NCI-H446 treated with DMSO at 0.1 percent for 48 hours (cell line): ENCODE data around the gene DPP4.
"Not testable (repeated sequence)": the region's sequence is repeated elsewhere in the genome, so short reads cannot be mapped to it uniquely, and the experiment has no call there.

Experiments used
- DNase-seq: peaks from one replicate; lab custom pipeline; 2025; lab: John Stamatoyannopoulos, UW

Gene DPP4

DNA sequence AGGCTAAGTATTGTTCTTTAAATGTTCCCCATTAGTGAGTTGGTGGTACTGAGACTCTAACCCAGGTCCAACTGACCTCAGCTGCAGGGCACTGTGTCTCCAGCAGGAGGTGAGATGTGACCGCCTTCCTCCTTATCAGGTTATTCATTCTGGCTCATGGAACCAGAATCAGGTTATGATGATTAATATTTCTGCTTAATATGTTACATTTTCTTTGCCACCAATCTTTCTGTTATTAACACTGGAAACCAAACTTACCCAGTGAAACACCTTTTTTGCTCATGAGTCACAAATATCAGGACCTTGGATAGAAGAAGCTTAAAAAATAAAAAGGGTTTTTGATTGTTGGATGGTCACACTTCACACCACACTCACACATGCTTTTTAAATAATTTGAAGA is 85.4 kb downstream of the DPP4 start:
- no peak for DNase-seq

DNA sequence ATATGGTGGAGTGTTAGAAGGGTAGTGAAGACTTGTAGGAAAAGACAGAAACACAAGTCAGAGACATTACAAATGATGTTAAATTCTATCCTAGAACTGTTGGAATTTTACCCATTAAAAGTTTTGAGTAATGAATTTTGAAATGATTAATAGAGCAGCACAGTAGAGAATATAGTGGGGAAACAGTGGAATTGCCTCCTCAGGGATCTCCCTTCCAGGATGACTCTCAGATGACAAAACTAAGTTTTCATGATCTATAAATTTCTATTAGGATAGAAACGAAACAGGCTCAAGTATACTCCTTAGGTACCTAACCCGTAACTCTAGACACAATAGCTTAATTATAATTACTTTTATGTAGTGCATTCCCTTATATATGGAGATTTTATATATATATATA is 86.7 kb downstream of the DPP4 start:
- no peak for DNase-seq

DNA sequence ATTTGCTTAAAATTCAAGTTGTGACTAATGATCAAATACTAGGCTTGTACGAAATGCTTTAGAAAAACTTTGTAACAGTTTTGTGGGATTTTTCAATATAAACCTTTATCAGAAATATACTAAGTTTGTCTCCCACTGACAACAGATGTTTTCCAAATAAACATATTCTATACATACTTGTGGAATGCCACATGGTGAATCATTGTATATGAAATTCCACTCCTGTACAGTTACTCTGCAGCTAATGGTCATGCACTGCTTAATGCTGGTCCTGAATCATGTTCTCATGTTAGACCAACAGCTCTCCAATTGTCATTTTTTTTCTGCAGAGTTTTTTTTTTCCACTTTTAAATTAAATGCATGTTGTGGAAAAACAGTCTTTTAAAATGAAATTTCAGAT is 90.1 kb downstream of the DPP4 start:
- DNase-seq, result no peak

DNA sequence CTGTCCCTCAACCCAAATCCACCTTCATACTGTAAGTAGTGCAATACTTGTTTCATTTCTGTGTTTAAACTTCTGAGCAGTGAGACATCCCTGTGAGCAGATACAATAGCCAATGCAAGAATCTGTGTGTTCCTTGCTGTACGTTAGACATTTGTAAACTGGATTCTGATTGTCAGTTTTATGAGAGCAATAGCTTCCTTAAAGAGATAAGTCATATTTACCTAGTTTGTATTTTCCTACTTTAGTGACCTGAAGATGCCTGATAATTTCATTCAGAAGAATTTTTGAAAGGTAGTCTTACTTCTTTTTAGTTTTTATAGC is 90.7 kb downstream of the DPP4 start:
- no peak for DNase-seq

DNA sequence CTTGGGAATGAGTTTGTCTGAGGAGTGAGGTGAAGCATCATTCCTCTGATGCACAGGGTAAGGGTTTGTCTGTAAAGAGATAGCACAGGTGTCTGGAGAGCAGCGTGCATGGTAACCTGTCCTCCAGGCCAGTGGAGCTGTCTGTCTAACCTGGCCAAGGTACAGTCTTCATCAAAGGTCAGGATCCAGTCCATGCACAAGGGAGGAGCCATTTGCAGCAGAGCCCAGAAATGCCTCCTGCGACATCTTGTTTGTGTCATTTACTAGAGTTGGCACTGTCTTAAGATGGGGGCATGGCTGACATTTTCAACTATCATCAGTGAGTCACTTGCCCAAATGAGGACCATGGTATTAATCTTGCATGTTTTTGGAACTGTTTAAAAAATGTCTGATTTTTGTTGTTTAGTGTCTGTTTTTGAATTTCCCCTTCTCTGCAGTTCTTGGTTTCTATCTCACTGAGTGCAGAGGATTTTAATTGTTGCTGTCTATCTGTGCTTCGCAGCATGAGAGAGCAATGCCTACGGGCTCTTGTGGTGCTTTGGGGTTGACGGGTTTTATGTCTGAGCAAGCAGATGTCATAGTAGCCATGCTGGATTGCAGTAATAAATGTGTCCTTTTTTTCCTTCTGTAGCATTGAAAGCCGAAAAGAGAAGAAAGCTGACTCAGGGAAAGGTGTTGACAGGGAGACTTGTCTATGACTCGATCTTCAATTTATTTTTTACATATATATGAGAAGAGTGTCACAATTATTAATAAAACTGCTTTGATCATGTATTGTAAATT is 91.3 kb downstream of the DPP4 start:
- DNase-seq, result no peak

DNA sequence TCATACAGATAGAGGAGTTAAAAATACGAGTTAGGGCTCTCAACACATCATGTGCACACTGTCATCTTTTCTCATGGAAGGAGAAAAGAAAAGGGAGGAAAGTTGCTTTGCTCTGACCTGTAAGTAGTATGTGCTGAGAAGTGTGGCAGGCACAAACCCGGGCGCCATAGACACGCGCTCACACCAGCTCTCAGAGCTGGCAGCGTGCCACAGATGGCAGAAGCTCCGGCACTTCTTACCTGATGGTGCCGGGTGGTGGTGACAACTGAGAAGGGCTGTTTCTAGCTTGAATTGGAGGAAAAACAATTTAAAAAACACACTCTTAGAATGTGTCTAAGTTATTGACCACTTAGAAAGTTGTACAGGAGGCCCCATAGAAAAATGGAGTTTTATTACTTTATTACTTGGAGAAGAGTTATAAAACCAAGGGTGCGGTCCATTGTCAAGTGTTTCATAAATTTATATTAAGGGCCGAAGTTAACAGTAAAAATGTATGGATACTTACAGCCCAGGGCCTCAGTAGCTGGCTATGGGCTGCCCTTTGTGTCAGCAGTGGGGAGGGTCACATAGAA is 92.2 kb downstream of the DPP4 start:
- DNase-seq, result no peak

DNA sequence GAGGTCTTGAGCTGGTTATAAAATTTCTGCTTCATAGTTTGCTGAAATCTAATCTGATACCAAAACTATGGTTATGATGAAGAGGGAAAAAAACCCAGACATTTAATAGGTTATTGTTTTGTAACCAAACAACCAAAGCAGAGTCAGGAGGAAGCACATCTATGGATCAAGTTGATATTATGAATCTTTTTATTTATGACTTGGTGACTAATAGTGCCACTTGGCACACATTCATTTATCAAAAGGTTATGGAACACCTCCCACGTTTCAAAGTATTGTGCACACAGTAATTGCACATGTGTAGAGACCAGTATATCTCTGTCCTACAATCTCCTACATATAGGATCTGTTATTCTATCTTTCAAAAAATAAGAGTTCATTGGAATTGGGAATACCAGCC is 93.0 kb downstream of the DPP4 start:
- no peak for DNase-seq

DNA sequence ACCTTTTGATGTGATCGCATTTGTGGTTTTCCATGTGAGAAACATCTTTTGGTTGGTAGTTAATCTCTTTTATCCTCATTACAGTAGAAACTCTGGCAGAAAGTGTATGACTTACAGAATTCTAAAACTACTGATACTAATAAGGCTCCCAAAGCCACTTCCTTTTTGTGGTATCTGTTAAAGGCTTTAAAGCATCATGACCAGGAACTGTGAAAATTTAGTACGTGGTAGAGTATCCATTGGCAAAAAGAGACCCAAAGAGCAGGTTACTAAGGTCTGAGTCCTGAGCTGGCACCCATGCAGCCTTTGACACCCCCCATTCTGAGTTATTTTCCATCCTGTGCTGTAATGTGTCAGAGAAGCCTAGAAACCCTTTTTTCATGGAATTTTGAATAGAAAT is 94.5 kb downstream of the DPP4 start:
- no peak for DNase-seq

DNA sequence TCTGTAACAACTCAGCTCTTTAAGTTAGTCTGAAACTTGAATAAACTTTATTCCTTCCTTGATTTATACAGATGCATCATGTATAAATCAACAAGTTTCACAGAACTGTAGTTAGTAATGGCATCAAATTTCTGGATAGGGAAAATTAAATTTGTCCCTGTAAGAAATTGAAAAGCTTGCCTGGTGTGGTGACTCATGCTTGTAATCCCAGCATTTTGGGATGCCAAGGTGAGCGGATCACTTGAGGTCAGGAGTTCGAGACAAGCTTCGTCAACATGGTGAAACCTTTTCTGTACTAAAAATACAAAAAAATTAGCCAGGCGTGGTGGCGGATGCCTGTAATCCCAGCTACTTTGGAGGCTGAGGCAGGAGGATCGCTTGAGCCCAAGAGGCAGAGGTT is 96.1 kb downstream of the DPP4 start:
- DNase-seq, result not testable (repeated sequence)

DNA sequence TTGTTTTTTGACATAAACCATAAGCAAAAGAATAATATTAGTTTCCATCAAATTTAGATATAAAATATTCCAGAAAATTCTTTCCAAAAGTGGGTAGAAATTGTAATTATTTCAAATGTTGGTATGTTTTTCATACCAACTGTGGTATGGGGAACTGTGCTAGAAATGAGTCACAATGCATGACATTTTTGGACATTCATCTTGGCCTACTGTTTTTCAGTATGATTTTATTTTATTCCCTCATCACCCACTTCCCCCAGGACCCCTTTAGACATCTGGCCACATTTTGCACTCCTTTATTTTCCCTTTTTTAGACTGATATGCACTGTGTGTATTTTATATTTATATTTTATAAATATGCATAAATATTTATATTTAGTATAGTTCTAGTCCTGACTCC is 97.1 kb downstream of the DPP4 start:
- DNase-seq, result no peak

DNA sequence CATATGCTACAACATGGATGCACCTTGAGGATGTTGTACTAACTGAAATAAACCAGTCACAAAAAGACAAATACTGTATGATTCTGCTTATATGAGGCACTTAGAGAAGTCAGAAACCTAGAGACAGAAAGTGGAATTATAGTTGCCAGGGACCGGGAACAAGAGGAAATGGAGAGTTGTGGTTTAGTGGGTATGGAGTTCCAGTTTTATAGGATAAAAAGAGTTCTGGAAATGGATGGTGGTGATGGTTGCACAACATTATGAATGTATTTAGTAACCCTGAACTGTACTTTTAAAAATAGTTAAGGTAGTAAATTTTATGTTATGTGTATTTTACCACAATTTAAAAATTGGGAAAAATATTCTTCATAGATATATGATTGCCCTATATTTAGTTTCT is 97.7 kb downstream of the DPP4 start:
- no peak for DNase-seq

DNA sequence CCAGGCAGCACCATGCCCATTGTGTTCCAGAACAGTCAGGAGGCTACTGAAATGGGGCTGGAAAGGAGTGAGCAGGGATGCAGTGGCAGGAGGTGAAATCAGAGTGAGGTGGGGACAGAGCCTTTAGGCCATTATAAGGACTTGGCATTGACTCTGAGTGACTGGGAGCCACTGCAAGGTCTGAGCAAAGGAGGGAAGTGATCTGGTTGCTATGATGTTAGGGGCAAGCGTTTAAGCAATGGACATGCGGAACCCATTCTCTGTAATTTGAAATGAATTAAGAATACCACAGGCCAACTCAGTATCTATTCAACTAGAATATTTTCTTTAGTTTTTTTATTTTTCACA is 98.2 kb downstream of the DPP4 start:
- DNase-seq, result no peak

DNA sequence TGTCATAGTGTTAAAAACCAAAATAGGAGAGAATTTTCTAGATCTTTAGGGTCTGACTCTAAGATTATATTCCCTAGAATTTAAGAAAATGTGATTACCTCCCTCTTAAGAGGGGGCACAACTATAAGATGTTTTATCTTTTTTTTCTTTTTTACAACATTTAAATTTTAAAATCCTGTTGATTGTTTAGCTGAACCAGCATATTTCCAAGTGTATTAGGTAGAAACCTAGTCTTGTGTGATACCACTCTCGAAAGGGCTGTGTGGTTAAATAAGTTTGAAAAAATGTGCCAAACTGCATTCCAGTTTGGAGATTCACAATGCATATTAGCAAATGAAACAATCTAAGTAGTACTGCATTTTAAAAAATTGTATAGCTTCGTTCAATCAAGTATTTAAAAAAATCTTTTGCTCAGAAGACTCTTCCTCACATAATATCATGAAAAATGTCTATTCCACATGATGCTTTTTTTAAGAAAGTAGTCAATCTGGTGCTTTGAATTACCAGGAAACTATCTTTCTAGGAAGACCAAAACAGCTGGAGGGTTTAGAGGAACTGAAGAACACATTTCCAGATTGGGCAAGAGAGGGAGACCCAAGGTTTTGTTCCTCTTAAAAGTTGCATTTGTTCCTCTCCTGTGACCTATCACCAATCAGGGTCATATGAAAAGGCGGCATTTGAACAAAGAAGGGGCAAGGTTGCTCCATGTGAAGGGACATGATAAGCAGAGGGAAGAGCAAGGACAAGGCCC is 98.8 kb downstream of the DPP4 start:
- no peak for DNase-seq

DNA sequence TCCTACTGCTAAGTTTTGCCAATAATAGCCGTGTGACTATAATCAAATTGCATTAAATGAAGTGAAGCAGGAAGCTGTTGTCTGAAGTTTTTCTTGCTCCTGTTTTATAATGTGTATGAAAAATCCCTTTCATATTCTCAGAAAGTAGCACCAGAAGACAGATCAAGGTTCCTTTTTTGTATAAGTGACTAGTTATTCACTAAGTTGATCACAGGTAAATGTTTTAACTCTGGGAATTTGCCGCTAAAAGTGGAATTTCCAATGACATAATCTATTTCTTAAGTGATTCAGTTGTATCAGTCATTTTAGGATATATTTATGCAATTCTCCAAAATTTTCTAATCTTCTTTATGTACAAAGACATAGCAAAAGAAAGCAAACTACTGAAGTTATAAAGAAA is 99.6 kb downstream of the DPP4 start:
- no peak for DNase-seq

DNA sequence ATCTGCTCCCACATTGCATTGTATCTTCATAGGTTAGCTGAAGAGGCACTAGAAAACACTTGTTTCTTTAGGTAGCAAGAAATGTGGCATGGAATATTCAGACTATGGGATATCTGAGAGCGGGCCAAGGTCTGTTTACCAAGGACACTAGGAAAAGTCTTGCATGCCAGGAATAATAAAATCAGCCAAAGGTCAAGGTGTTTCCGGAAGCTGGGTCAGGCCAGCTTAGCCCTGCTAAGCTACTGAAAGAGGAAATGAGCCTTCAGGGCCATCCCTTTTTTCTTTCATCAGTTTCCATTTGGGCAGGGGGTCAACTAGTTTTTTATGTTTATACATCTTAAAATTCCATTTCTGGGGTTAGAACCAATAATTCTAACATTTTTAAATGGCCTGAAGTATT is 101.1 kb downstream of the DPP4 start:
- no peak for DNase-seq

DNA sequence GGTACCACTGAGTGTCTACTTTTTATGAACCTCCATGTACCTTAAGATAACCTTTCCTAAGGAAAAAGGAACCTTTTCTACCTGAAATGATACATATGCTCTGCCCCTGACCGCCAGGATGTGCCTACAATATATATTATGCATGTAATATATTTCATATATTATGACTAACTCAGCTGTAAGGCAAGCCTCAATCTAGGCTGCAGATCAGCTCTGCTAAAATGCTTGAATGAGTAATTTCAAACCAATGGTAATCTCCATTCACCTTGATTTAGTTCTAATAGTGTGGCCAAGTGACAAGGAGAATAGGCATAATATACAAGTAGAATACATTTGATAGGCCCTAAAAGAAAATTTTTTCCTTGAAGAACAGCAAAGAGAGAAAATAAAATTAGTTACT is 101.8 kb downstream of the DPP4 start:
- DNase-seq, result no peak

DNA sequence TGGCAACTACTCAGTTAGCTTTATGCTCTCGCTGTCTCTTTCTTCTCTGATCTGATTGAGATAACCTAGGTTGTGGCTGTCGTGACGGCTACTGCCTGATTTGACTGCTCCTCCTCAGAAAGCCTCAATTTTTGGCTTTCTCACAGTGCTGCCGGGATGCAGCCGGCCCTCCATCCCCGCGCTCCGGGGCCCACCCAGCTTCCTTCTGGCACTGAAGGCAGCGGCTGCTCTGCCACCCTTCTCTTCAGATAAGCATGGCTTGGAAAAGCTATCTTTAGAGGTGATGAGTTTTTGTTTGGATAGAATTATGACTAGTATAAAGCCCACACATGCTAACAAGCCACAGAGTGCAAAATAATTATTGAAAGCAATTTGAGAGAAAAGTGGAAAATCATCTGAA is 102.5 kb downstream of the DPP4 start:
- no peak for DNase-seq

DNA sequence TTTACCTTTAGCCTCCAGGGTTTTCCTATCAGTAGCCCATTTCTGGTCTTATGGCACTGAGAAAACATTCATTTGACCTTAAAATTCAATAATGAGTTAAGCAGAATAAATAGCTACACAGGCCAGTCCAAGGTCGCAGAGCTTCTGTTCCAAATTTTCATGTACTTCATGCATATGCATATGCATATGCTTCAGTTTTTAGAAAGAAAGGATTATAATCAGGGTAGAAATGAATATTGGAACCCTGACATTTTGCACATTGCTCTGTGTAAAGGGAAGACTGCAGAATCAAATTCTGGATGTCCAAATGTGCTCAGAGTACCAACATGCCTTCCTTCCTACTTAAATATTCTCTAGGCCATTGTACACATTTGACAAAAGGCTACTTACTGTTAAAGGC is 104.9 kb downstream of the DPP4 start:
- DNase-seq, result no peak

DNA sequence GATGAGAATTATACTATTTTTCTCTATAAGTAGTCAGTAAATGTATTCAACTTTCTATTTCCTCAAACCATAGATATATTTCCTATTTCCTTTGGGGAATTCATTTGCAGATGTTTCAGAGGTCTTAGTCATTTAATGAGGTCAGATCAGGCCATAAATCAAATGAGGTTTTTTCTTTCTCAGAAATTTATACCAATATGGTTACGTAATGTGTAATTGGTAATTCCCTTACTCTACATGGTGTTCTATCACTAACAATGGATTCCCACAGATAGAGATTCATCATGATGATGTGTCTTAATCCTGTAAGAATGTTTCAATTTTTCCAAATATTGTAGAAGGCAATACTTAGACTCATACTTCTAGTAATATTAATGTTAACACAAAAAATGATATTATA is 108.0 kb downstream of the DPP4 start:
- no peak for DNase-seq

DNA sequence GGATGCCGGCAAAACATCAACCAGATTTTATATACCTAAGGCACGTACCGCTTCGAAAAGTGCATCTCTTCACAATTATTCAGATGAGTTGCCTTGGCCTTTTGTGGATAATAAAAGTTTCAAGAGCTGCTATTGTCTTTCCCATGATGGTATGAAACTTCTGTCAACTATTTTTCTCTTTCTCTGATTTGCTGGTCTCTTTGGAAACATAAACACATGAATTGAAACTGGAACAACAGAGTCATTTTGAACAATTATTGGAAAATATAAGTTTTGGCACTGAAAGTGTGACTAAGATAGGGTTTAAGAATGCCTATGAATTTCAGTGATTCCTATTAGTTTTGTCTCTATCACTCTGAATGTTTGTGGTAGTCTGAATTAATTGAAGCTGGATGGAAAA is 109.9 kb downstream of the DPP4 start:
- no peak for DNase-seq

DNA sequence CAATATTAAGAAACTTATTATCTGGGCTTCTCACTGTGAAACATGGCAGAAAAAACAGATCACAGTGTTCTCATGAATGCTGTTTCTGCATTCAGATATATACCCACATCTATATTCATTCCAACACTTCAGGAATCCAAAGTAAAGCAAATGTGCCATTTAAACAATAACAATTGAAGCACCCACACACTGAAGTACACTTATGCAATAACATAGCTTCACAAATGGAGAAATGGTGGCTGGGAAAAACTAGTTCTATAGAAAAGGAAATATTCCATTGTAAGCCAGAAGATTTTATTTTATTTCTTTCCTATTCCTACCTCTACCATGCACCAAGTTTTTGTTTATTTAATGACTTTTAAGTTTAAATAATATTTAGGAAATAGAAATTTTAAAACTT is 111.9 kb downstream of the DPP4 start:
- no peak for DNase-seq

DNA sequence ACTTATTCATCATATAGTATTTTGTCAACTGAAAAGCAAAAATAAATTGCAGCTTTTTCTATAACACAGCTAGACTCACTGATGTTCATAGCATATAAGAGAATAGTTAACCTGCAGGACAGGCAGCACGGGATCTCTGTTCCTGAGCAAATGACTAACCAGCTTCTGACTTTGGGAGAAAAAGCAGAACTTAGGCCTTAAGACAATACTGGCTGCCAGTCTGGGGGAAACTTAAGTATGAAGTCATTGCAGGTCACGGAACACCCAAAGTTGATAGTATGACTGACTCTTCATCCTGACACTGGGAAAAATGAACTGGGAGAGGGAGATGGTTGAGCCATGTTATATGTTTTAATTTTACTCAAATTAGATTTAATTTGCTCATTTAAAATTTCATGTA is 113.0 kb downstream of the DPP4 start:
- no peak for DNase-seq

DNA sequence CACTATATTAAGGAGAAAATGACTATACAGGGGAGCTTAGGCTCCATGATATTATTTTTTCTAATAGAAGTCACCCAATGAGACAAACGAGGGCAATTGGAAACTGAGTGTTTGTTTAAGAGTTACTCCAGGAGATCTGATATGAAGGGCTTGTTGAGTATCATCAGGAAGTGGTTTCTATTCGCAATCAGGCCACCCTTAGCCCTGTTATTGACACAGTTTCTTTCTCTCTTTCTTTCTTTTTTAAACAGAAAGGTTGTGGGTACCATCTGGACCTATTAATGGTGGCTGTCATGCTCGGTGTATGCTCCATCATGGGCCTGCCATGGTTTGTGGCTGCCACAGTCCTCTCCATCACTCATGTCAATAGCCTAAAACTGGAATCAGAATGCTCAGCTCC is 117.3 kb downstream of the DPP4 start:
- no peak for DNase-seq

DNA sequence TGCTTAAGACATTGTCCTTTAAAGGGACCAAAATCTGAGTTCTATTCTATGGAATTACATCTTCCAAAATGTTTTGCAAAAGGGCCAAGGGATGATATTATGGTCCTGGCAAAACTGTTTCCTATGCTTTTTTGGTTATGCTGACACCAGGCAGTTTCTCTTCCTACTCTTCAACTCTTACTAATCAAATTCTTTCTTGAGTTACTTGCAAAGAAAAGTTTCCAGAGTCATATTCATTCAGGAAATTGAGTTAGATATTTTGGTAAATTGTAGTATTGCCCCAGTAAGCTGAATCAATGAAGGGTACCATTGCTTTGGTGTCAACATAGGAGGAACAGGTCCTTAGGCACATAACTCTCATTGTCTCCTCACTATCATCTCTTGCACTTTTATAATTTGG is 118.8 kb downstream of the DPP4 start:
- no peak for DNase-seq
